ENCODE results near the gene SDK1. TPM values are rescaled to one million over a fixed set of nuclear protein-coding genes. Genes with fewer than 3 reads are reported as not detected.

The SDK1 gene
- polyA plus RNA-seq, 2 donors = 0.33 to 0.47 TPM

DNA sequence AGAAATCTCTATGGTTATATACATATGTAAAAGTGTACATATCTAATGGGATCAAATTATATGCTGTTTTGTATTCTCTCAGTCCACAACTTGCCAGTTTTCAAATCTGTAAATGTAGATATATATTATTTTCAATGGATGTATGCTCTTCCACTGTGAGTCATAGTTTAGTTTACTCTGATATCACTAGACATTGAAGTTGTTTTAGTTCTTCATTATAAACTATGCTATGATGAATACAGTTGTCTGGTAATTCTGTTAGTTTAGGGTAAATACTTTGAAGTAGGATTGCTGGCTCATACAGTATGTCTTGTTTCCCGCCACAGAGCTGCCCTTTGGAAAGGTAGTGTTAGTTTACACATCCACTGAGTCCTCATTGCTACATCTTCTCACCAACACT lies 25.2 kb downstream of the SDK1 start:
- Histone ChIP-seq H3K4me3 (ENCODE audit: low read depth in 1 of 2, low read length in 2 of 2) (no peak overlapping the region), H3K27ac (ENCODE audit: low read depth in 2 of 2, low read length in 1 of 2) (no peak overlapping the region), H3K9me3 (ENCODE audit: control insufficient read depth in 2 of 2, insufficient read depth in 1 of 2, low read depth in 1 of 2, low read length in 1 of 2) (peaks cover 0 to 2% of the 10 kb centered on the region in 2 donors), H3K36me3 (ENCODE audit: control insufficient read depth in 2 of 2, insufficient read depth in 2 of 2, low read length in 1 of 2) (no peaks in the 10 kb centered on the region), H3K4me1 (ENCODE audit: control insufficient read depth in 2 of 2, insufficient read depth in 2 of 2, low read length in 1 of 2) (no peaks in the 10 kb centered on the region), H3K27me3 (ENCODE audit: control insufficient read depth in 1 of 2, insufficient read depth in 2 of 2, low read length in 2 of 2) (no peaks in the 10 kb centered on the region)
- 94 to 95% methylated on average over 1 of the region's 1 CpG for WGBS, 2 donors

DNA sequence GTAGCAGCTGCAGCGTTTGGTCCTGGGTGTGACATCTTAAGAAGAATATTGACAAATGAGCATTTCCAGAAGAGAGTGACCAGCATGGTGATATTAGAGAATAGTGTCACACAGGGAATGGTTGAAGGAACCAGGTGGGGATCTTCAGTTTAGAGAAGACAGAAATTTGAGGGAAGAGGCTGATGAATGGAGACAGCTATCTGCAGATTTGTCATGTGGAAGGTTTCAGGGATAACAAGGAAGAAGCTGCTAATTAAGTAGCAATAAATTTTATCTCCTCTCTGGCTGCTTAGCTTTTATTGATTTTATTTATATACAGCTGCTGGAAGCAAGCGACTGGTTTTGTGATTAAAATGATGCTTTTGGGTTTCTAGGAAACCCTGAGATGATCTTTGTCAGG lies 26.0 kb downstream of the SDK1 start:
- Histone ChIP-seq H3K36me3 (ENCODE audit: control insufficient read depth in 2 of 2, insufficient read depth in 2 of 2, low read length in 1 of 2) (no peaks in the 10 kb centered on the region), H3K27me3 (ENCODE audit: control insufficient read depth in 1 of 2, insufficient read depth in 2 of 2, low read length in 2 of 2) (no peaks in the 10 kb centered on the region), H3K4me3 (ENCODE audit: low read depth in 1 of 2, low read length in 2 of 2) (no peak overlapping the region), H3K9me3 (ENCODE audit: control insufficient read depth in 2 of 2, insufficient read depth in 1 of 2, low read depth in 1 of 2, low read length in 1 of 2) (peaks cover 0 to 2% of the 10 kb centered on the region in 2 donors), H3K27ac (ENCODE audit: low read depth in 2 of 2, low read length in 1 of 2) (no peak overlapping the region), H3K4me1 (ENCODE audit: control insufficient read depth in 2 of 2, insufficient read depth in 2 of 2, low read length in 1 of 2) (no peaks in the 10 kb centered on the region)
- WGBS, 2 donors = 72 to 84% methylated on average over 2 of the region's 2 CpGs

DNA sequence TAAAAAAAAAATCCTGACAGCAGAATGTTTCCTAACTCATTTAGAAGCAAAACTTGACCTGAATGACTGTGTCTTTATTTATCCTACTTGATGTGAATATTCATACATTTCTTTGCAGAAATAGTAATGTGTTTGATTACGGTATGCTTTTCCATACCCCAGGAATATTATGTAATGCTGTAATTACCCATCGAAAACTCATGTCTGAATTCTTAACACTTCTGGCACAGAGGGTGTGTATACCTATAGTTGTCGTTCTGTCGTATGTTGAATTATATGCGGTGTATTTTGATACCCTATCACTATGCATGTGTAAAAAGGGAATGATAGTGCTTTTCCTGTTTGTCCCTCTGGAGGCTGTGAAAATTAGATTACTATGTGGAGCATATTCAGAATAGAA lies 26.6 kb downstream of the SDK1 start:
- WGBS, 2 donors = 92 to 93% methylated on average over 5 of the region's 5 CpGs
- no peak overlapping the region for H3K27ac ChIP-seq (ENCODE audit: low read depth in 2 of 2, low read length in 1 of 2)
- H3K36me3 ChIP-seq (ENCODE audit: control insufficient read depth in 2 of 2, insufficient read depth in 2 of 2, low read length in 1 of 2) = no peaks in the 10 kb centered on the region
- no peaks in the 10 kb centered on the region for H3K4me1 ChIP-seq (ENCODE audit: control insufficient read depth in 2 of 2, insufficient read depth in 2 of 2, low read length in 1 of 2)
- no peaks in the 10 kb centered on the region for H3K27me3 ChIP-seq (ENCODE audit: control insufficient read depth in 1 of 2, insufficient read depth in 2 of 2, low read length in 2 of 2)
- no peak overlapping the region for H3K4me3 ChIP-seq (ENCODE audit: low read depth in 1 of 2, low read length in 2 of 2)
- H3K9me3 ChIP-seq (ENCODE audit: control insufficient read depth in 2 of 2, insufficient read depth in 1 of 2, low read depth in 1 of 2, low read length in 1 of 2) = peaks cover 0 to 2% of the 10 kb centered on the region in 2 donors

DNA sequence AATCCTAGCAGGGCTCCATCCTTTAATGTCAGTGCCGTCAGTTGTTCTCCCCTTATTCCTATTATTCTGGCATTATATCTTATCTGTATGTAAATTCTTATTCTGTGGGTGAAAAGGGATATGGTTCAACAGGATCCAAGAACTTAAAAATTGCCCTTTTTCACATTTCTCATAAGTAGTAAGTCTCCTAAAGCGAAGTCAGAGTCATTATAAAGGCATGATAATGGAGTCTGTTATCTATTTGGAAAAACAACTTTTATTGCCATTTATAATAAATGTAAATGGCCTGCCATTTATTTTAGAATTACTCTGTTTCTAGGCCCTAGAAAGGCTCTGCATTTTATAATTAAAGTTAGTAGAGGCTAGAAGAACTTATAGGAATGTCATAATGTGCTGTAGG lies 31.3 kb downstream of the SDK1 start:
- H3K4me1 ChIP-seq (ENCODE audit: control insufficient read depth in 2 of 2, insufficient read depth in 2 of 2, low read length in 1 of 2) = no peaks in the 10 kb centered on the region
- H3K27ac ChIP-seq (ENCODE audit: low read depth in 2 of 2, low read length in 1 of 2) = no peak overlapping the region
- no peaks in the 10 kb centered on the region for H3K36me3 ChIP-seq (ENCODE audit: control insufficient read depth in 2 of 2, insufficient read depth in 2 of 2, low read length in 1 of 2)
- H3K9me3 ChIP-seq (ENCODE audit: control insufficient read depth in 2 of 2, insufficient read depth in 1 of 2, low read depth in 1 of 2, low read length in 1 of 2) = no peaks in the 10 kb centered on the region
- H3K27me3 ChIP-seq (ENCODE audit: control insufficient read depth in 1 of 2, insufficient read depth in 2 of 2, low read length in 2 of 2) = no peaks in the 10 kb centered on the region
- WGBS, 2 donors = 67 to 71% methylated on average over 2 of the region's 2 CpGs
- no peak overlapping the region for H3K4me3 ChIP-seq (ENCODE audit: low read depth in 1 of 2, low read length in 2 of 2)

DNA sequence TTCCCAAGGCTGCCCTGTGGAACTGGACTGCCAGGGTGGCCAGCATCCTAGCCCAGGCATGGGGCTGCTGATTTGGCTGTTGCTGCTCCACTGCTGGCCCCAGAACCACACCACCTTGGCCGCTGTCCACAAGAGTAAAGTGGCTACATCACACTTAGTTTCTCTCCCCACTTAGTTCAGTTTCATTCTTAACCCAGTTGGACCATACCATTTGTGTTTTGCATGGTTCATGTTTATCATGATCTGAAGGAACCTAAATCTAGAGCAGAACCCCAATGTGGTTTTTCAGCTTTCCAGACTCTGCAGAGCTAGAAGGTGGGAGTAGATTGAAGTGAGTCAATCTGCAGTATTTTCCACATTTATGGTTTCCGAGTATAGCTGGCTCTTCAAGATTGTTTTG lies 32.8 kb downstream of the SDK1 start:
- WGBS, 2 donors = 86 to 93% methylated on average over 2 of the region's 2 CpGs
- no peaks in the 10 kb centered on the region for H3K36me3 ChIP-seq (ENCODE audit: control insufficient read depth in 2 of 2, insufficient read depth in 2 of 2, low read length in 1 of 2)
- no peaks in the 10 kb centered on the region for H3K4me1 ChIP-seq (ENCODE audit: control insufficient read depth in 2 of 2, insufficient read depth in 2 of 2, low read length in 1 of 2)
- H3K27ac ChIP-seq (ENCODE audit: low read depth in 2 of 2, low read length in 1 of 2) = no peak overlapping the region
- H3K9me3 ChIP-seq (ENCODE audit: control insufficient read depth in 2 of 2, insufficient read depth in 1 of 2, low read depth in 1 of 2, low read length in 1 of 2) = no peaks in the 10 kb centered on the region
- H3K4me3 ChIP-seq (ENCODE audit: low read depth in 1 of 2, low read length in 2 of 2) = no peak overlapping the region
- H3K27me3 ChIP-seq (ENCODE audit: control insufficient read depth in 1 of 2, insufficient read depth in 2 of 2, low read length in 2 of 2) = no peaks in the 10 kb centered on the region

DNA sequence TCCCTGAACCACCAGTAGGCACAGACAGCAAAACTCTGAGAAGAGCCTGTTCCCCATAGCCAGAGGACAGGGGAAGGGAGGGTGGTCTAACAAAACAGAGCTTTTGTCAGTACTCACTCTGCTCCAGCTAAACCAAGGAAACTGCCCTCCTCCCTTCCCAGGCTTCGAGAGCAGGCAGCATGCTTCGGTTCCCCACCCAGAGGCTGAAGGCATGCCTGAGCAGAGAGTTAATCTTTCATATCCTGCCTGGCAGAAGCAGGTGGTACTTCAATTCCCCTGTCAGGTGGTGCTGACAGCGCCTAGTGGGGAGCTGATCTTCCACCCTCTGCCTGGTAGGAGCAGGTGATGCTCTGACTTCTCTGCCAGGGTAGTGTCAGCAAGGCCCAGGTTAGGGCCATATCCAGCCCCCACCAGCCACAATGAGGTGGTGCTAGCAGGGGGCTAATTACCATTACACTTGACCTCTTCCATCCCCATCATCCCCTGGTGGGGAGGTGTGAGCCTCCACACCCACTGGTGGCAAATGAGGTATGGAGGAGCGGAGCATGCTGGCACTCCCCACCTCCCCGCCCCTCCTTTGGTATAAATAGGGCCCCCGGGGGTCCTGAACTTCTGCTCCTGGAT lies 35.1 kb downstream of the SDK1 start:
- Histone ChIP-seq H3K36me3 (ENCODE audit: control insufficient read depth in 2 of 2, insufficient read depth in 2 of 2, low read length in 1 of 2) (no peaks in the 10 kb centered on the region), H3K4me3 (ENCODE audit: low read depth in 1 of 2, low read length in 2 of 2) (no peak overlapping the region), H3K27ac (ENCODE audit: low read depth in 2 of 2, low read length in 1 of 2) (no peak overlapping the region), H3K4me1 (ENCODE audit: control insufficient read depth in 2 of 2, insufficient read depth in 2 of 2, low read length in 1 of 2) (no peaks in the 10 kb centered on the region), H3K27me3 (ENCODE audit: control insufficient read depth in 1 of 2, insufficient read depth in 2 of 2, low read length in 2 of 2) (no peaks in the 10 kb centered on the region), H3K9me3 (ENCODE audit: control insufficient read depth in 2 of 2, insufficient read depth in 1 of 2, low read depth in 1 of 2, low read length in 1 of 2) (no peaks in the 10 kb centered on the region)
- WGBS, 2 donors = 73 to 83% methylated on average over 6 of the region's 6 CpGs

DNA sequence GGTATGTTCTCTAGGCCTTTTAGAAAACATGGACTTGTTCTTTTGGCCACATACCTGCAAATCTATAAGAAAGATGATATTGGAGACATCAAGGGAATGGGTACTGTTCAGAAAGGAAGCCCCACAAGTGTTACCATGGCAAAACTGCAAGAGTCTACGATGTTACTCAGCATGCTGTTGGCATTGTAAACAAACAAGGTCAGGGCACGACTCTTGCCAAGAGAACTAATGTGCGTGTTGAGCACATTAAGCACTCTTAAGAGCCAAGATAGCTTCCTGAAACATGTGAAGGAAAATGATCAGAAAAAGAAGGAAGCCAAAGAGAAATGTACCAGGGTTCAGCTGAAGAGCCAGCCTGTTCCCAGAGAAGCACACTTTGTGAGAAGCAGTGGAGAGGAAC lies 37.1 kb downstream of the SDK1 start:
- H3K36me3 ChIP-seq (ENCODE audit: control insufficient read depth in 2 of 2, insufficient read depth in 2 of 2, low read length in 1 of 2) = no peaks in the 10 kb centered on the region
- 32% methylated on average over 3 of the region's 3 CpGs for WGBS, 2 donors
- no peaks in the 10 kb centered on the region for H3K4me1 ChIP-seq (ENCODE audit: control insufficient read depth in 2 of 2, insufficient read depth in 2 of 2, low read length in 1 of 2)
- H3K27me3 ChIP-seq (ENCODE audit: control insufficient read depth in 1 of 2, insufficient read depth in 2 of 2, low read length in 2 of 2) = no peaks in the 10 kb centered on the region
- H3K9me3 ChIP-seq (ENCODE audit: control insufficient read depth in 2 of 2, insufficient read depth in 1 of 2, low read depth in 1 of 2, low read length in 1 of 2) = no peaks in the 10 kb centered on the region
- no peak overlapping the region for H3K27ac ChIP-seq (ENCODE audit: low read depth in 2 of 2, low read length in 1 of 2)
- no peak overlapping the region for H3K4me3 ChIP-seq (ENCODE audit: low read depth in 1 of 2, low read length in 2 of 2)

DNA sequence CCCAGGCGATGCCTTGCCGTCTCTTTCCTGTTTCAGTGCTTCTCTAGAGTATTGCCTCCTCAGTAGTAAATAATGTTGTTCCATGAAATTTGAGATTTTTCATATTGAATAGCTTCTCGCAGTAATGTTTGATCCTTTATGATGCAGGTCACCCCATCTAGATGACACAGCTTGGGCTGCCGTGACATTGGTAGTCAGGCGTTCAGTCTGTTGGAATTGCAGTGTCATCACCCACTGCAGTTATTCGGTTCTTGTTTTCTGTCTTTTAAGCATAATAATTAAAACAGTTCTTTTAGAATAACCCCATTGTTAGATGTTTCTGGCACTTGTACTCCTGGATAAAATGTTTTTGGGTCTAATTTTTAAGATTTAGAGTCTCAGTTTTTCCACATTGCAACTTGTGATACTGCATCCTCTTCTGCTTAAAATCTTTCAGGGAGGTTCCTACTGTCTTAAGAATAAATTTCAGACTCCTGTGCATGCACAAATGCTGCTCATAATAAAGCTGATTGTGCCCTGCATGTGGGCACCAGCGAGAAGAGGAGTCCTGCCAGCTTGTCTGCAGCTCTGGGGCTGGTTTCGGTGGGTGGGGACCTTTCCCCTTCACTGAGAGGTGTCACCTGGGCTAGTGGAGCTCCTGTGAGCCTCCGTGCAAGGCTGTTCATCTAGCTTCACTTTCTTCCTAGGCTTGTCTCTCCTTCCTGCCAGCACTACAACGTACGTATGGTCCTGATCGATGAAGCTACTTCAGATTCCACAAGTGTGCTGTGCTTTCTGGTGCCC lies 44.8 kb downstream of the SDK1 start:
- WGBS, 2 donors = 84 to 94% methylated on average over 12 of the region's 12 CpGs
- H3K4me3 ChIP-seq (ENCODE audit: low read depth in 1 of 2, low read length in 2 of 2) = no peak overlapping the region
- H3K4me1 ChIP-seq (ENCODE audit: control insufficient read depth in 2 of 2, insufficient read depth in 2 of 2, low read length in 1 of 2) = no peaks in the 10 kb centered on the region
- no peak overlapping the region for H3K27ac ChIP-seq (ENCODE audit: low read depth in 2 of 2, low read length in 1 of 2)
- no peaks in the 10 kb centered on the region for H3K9me3 ChIP-seq (ENCODE audit: control insufficient read depth in 2 of 2, insufficient read depth in 1 of 2, low read depth in 1 of 2, low read length in 1 of 2)
- H3K27me3 ChIP-seq (ENCODE audit: control insufficient read depth in 1 of 2, insufficient read depth in 2 of 2, low read length in 2 of 2) = no peaks in the 10 kb centered on the region
- no peaks in the 10 kb centered on the region for H3K36me3 ChIP-seq (ENCODE audit: control insufficient read depth in 2 of 2, insufficient read depth in 2 of 2, low read length in 1 of 2)

DNA sequence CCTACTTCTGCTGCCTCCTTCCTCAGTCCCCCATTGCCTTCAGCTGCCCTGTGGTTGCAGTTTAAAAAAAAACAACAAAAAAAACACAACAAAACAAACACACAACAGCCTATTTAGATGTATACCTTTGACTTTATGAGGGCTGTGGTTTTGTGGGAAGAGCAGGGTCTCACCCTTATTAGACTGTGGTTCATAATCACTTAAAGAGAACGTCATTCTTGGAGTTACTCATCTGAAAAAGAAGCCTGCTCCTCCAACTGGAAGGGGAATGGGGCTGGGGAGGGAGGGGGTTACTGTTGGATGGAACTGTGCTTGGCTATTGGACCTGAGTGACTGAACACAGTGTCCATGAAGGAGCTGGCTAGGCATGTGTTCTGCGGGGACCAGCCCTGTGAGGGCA lies 48.1 kb downstream of the SDK1 start:
- Histone ChIP-seq H3K27ac (ENCODE audit: low read depth in 2 of 2, low read length in 1 of 2) (no peak overlapping the region), H3K4me3 (ENCODE audit: low read depth in 1 of 2, low read length in 2 of 2) (no peak overlapping the region), H3K4me1 (ENCODE audit: control insufficient read depth in 2 of 2, insufficient read depth in 2 of 2, low read length in 1 of 2) (no peaks in the 10 kb centered on the region), H3K27me3 (ENCODE audit: control insufficient read depth in 1 of 2, insufficient read depth in 2 of 2, low read length in 2 of 2) (no peaks in the 10 kb centered on the region), H3K9me3 (ENCODE audit: control insufficient read depth in 2 of 2, insufficient read depth in 1 of 2, low read depth in 1 of 2, low read length in 1 of 2) (no peaks in the 10 kb centered on the region), H3K36me3 (ENCODE audit: control insufficient read depth in 2 of 2, insufficient read depth in 2 of 2, low read length in 1 of 2) (no peaks in the 10 kb centered on the region)
- WGBS, 2 donors = 85 to 92% methylated on average over 2 of the region's 2 CpGs

DNA sequence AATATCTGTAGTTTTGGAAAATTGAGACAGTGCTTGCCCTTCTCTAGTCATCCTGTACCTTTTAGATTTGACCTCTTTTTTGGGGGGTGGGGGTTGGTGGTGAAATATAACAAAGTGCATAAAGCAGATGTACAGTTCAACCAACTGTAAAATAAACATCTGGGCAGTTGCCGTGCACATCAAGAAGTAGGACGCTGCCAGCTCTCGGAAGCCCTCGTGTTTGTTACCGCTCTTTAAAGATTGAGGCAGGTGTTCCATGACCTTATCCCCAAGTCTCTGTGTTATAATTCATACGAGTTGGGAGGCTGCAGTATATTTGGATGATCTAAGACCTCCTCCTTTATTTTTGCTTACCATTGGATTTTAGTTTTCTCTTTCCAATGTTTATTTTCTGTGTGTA lies 55.1 kb downstream of the SDK1 start:
- no peaks in the 10 kb centered on the region for H3K9me3 ChIP-seq (ENCODE audit: control insufficient read depth in 2 of 2, insufficient read depth in 1 of 2, low read depth in 1 of 2, low read length in 1 of 2)
- 85 to 87% methylated on average over 6 of the region's 6 CpGs for WGBS, 2 donors
- H3K4me3 ChIP-seq (ENCODE audit: low read depth in 1 of 2, low read length in 2 of 2) = no peak overlapping the region
- H3K27ac ChIP-seq (ENCODE audit: low read depth in 2 of 2, low read length in 1 of 2) = no peak overlapping the region
- no peaks in the 10 kb centered on the region for H3K36me3 ChIP-seq (ENCODE audit: control insufficient read depth in 2 of 2, insufficient read depth in 2 of 2, low read length in 1 of 2)
- H3K27me3 ChIP-seq (ENCODE audit: control insufficient read depth in 1 of 2, insufficient read depth in 2 of 2, low read length in 2 of 2) = no peaks in the 10 kb centered on the region
- no peaks in the 10 kb centered on the region for H3K4me1 ChIP-seq (ENCODE audit: control insufficient read depth in 2 of 2, insufficient read depth in 2 of 2, low read length in 1 of 2)

All from esophagus (tissue), 2 donors.